Lung (tissue), 12 donors: ENCODE data around the gene DENND1A. TPM values are rescaled to one million over a fixed set of nuclear protein-coding genes. Genes with fewer than 3 reads are reported as not detected.

ENCODE experiments used
- ATAC-seq: fragments of 200-7000 bp; cut with Tn5 transposase; one replicate; pipeline ENCODE4 v1.9.1; 2020; ENCODE audit warnings: moderate number of reproducible peaks; ENCODE audit not compliant: insufficient read depth, low FRiP score
- DNase-seq, 3 donors: peaks; one replicate each; pipeline ENCODE4 v3.0.0-alpha.2; 2013 to 2017
- H3K27ac ChIP-seq, 2 donors: one replicate each; pipeline ENCODE4 v1.5.1; 2013; ENCODE audit warnings: mild to moderate bottlenecking in 2 of 2, moderate library complexity in 2 of 2, control low read depth in 1 of 2, inconsistent platforms in 1 of 2, low read depth in 1 of 2, low read length in 1 of 2
- H3K27me3 ChIP-seq, 3 donors: one replicate each; pipeline ENCODE4 v1.5.1; 2013; ENCODE audit warnings: low read length in 2 of 3; ENCODE audit not compliant: control insufficient read depth in 3 of 3, insufficient read depth in 3 of 3
- H3K36me3 ChIP-seq, 4 donors: one replicate each; pipeline ENCODE4 v1.5.1; 2013; ENCODE audit warnings: low read length in 4 of 4, mild to moderate bottlenecking in 1 of 4, moderate library complexity in 1 of 4; ENCODE audit not compliant: control insufficient read depth in 4 of 4, insufficient read depth in 4 of 4
- H3K4me1 ChIP-seq, 5 donors: one replicate each; pipeline ENCODE4 v1.5.1; 2013; ENCODE audit warnings: low read length in 5 of 5, mild to moderate bottlenecking in 2 of 5, moderate library complexity in 1 of 5; ENCODE audit not compliant: control insufficient read depth in 5 of 5, insufficient read depth in 5 of 5
- H3K4me3 ChIP-seq: one replicate; pipeline ENCODE4 v1.5.1; 2013; ENCODE audit warnings: mild to moderate bottlenecking, control low read depth, moderate library complexity
- H3K9ac ChIP-seq, 2 donors: one replicate each; pipeline ENCODE4 v1.5.1; 2013; ENCODE audit warnings: low read length in 2 of 2, control low read depth in 1 of 2; ENCODE audit not compliant: insufficient read depth in 1 of 2
- H3K9me3 ChIP-seq, 4 donors: one replicate each; pipeline ENCODE4 v1.5.1; 2013; ENCODE audit warnings: low read length in 3 of 4, mild to moderate bottlenecking in 1 of 4, moderate library complexity in 1 of 4; ENCODE audit not compliant: control insufficient read depth in 4 of 4, insufficient read depth in 3 of 4
- WGBS, 2 donors: extraction: QIAGEN DNeasy Blood & Tissue Kit; methylation state at CpG; one replicate each; pipeline ENCODE4 v1.1.7; 2013; 5-methylcytosine and 5-hydroxymethylcytosine counted together
- polyA plus RNA-seq, 2 donors: library from polyadenylated mRNA; stranded (reverse); fragments of 200-250 nt; gene quantifications; one replicate each; pipeline ENCODE4 v1.2.1, GENCODE V29; 2013
- total RNA-seq, 2 donors: library from RNA; depleted of rRNA in 1 of 2; stranded (reverse); fragments of >200 nt in 1 of 2; gene quantifications; one replicate each; pipeline ENCODE4 v1.2.1, GENCODE V29; 2014 to 2021
- TF ChIP-seq, protein P1 (sequence below): IDR thresholded peaks from 2 replicates; pipeline ENCODE4 v1.5.1; 2012; ENCODE audit warnings: mild to moderate bottlenecking; ENCODE audit errors: control extremely low read depth, extremely low read depth
- donor health status: control.
- donor health status: control.
- donor health status: Bipolar disorder and iron deficiency.
- donor health status: healthy.
- donor health status: DM: yes; HTN: yes; CAD: no.

DENND1A gene
- total and polyA plus RNA-seq, 4 donors, result 5.7 to 29.8 (median 14.5) TPM

DNA sequence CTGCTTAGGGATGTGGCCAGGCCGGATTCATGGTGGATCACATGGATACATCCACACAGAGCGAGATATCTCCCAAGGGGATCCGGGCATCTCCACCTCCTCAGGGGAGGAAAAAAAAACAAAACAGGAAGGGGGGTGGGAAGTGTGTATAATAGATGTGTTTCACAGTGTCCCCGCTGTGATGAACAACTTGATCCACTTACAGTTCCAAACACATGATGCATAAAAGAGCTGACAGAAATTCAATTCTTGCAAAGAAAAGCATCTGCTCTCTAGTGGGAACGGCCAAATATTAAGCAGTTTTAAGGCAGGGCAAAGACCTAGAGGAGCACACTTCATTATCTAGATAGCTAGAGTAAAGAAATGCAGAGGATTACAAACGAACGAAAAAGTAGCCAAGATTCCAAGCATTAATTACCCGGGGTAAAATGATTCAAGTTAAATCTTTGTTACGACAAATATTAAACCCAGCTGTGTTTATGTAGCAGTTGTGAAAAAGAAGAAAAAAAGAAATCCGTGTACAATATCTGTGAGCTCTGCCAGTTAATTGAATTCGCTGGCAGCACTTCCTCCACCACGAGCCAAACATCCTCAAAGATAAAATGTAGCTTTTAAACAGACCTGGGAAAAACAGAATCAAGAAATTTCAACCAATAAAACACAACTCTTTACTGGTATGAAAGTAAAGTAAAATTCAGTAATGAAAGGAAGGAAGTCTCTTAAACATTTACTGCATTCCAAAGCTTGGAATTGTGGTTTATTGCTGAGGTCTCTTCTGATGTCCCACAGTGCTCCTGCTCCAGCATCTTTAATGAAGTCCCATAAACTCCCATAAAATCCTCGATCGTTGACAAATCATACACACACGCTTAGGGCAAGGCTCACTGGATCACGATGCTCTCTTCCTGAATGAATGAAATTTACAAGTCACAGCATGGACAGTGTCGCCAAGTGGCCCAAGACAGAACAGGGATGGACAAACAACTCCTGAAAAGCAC, 360.9 kb downstream of the DENND1A start:
- Histone ChIP-seq H3K9ac (no peak overlapping the region), H3K4me3 (no peak overlapping the region), H3K27me3 (peaks cover 0 to 7% (median 0%) of the 10 kb centered on the region in 3 donors), H3K4me1 (peaks cover 0 to 25% (median 0%) of the 10 kb centered on the region in 5 donors), H3K36me3 (no peaks in the 10 kb centered on the region), H3K27ac (no peak overlapping the region), H3K9me3 (no peaks in the 10 kb centered on the region)
- TF ChIP-seq, protein P1, sequence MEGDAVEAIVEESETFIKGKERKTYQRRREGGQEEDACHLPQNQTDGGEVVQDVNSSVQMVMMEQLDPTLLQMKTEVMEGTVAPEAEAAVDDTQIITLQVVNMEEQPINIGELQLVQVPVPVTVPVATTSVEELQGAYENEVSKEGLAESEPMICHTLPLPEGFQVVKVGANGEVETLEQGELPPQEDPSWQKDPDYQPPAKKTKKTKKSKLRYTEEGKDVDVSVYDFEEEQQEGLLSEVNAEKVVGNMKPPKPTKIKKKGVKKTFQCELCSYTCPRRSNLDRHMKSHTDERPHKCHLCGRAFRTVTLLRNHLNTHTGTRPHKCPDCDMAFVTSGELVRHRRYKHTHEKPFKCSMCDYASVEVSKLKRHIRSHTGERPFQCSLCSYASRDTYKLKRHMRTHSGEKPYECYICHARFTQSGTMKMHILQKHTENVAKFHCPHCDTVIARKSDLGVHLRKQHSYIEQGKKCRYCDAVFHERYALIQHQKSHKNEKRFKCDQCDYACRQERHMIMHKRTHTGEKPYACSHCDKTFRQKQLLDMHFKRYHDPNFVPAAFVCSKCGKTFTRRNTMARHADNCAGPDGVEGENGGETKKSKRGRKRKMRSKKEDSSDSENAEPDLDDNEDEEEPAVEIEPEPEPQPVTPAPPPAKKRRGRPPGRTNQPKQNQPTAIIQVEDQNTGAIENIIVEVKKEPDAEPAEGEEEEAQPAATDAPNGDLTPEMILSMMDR, result no peak
- 47 to 65% methylated on average over 17 of the region's 17 CpGs for WGBS, 2 donors
- DNase-seq (peak; percentile 80 to 98 (median 98)), ATAC-seq (peak; percentile 58)

DNA sequence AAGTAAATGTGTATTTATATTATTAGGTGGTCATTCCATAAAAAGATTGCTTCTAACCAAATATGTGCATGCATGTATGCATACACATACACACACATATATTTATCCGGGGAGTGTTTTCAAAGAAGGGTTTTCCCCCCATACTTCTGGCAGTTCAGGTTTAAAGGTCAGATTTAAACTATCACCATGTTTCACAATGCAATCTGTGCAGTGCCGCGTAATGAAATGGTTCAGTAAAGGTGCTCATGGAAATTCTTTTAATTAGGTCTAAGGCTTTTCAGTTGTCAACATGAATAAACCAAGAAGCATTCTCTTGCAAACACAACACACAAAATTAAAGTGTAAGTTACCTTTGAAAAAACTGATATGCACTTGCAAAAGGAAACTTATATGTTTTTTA, 362.9 kb downstream of the DENND1A start:
- no peak overlapping the region for H3K27ac ChIP-seq
- H3K9me3 ChIP-seq, result no peaks in the 10 kb centered on the region
- WGBS, 2 donors, result 93 to 95% methylated on average over 3 of the region's 3 CpGs
- H3K27me3 ChIP-seq, result peaks cover 0 to 7% (median 0%) of the 10 kb centered on the region in 3 donors
- DNase-seq (no peak), ATAC-seq (no peak)
- no peak overlapping the region for H3K9ac ChIP-seq
- peaks cover 0 to 25% (median 0%) of the 10 kb centered on the region in 5 donors for H3K4me1 ChIP-seq
- no peaks in the 10 kb centered on the region for H3K36me3 ChIP-seq
- TF ChIP-seq, protein P1, result no peak
- no peak overlapping the region for H3K4me3 ChIP-seq

DNA sequence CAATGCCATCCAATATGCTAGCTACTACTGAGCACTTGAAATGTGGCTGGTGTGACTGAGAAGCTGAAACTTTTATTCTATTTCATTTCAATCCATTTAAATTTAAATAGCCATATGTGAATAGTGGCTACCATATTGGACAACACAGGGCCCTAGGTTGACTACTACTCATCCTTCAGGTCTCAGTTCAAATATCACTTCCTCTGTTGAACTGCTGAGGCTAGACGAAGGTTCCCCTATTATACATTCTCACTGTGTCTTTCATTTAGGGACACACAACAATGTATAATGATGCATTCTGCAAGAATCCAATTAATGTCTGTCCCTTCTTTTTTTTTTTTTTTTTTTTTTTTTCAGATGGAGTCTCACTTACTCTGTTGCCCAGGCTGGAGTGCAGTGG, 365.3 kb downstream of the DENND1A start:
- TF ChIP-seq, protein P1, result no peak
- H3K4me1 ChIP-seq, result peaks cover 0 to 22% (median 1%) of the 10 kb centered on the region in 5 donors
- H3K27me3 ChIP-seq, result peaks cover 0 to 7% (median 0%) of the 10 kb centered on the region in 3 donors
- no peaks in the 10 kb centered on the region for H3K9me3 ChIP-seq
- DNase-seq (no peak), ATAC-seq (no peak)
- 85 to 95% methylated on average over 1 of the region's 1 CpG for WGBS, 2 donors
- H3K4me3 ChIP-seq, result no peak overlapping the region
- no peak overlapping the region for H3K27ac ChIP-seq
- no peak overlapping the region for H3K9ac ChIP-seq
- H3K36me3 ChIP-seq, result no peaks in the 10 kb centered on the region
